RWPE2 (cell line): ENCODE measurements around the gene SPATC1L.
"Not testable (repeated sequence)": the region's sequence is repeated elsewhere in the genome, so short reads cannot be mapped to it uniquely, and the experiment has no call there.

ENCODE experiments used
- ATAC-seq: fragments of 200-7000 bp; cut with Tn5 transposase; 3 replicates; pipeline ENCODE4 v1.9.1; 2021; ENCODE audit warnings: low read depth
- DNase-seq: peaks from one replicate; pipeline ENCODE4 v3.0.0-alpha.2; 2020; ENCODE audit warnings: low spot score
- H3K27ac ChIP-seq: fragments of 450-650 bp; 2 replicates; pipeline ENCODE4 v1.5.1; 2017; ENCODE audit warnings: mild to moderate bottlenecking; ENCODE audit not compliant: poor library complexity, severe bottlenecking
- H3K27me3 ChIP-seq: fragments of 250-450 bp; sonication (Bioruptor Pico); 2 replicates; pipeline ENCODE4 v1.5.1; 2021; ENCODE audit warnings: mild to moderate bottlenecking, moderate library complexity; ENCODE audit not compliant: insufficient read depth, poor library complexity, severe bottlenecking
- H3K36me3 ChIP-seq: fragments of 250-450 bp; sonication (Bioruptor Pico); 2 replicates; pipeline ENCODE4 v1.5.1; 2020; ENCODE audit warnings: low read depth, mild to moderate bottlenecking, moderate library complexity
- H3K4me1 ChIP-seq: fragments of 250-450 bp; sonication (Bioruptor Pico); 2 replicates; pipeline ENCODE4 v1.5.1; 2021; ENCODE audit warnings: mild to moderate bottlenecking, moderate library complexity; ENCODE audit not compliant: insufficient read depth, poor library complexity, severe bottlenecking
- H3K4me3 ChIP-seq: fragments of 250-450 bp; sonication (Bioruptor Pico); 2 replicates; pipeline ENCODE4 v1.5.1; 2021; ENCODE audit warnings: mild to moderate bottlenecking, moderate library complexity; ENCODE audit not compliant: severe bottlenecking
- H3K9me3 ChIP-seq: fragments of 250-450 bp; sonication (Bioruptor Pico); 2 replicates; pipeline ENCODE4 v1.5.1; 2021; ENCODE audit warnings: mild to moderate bottlenecking, moderate library complexity; ENCODE audit not compliant: severe bottlenecking
- CTCF ChIP-seq: fragments of 450-650 bp; IDR thresholded peaks from one replicate; pipeline ENCODE4 v1.5.1; 2017; ENCODE audit warnings: mild to moderate bottlenecking, moderate library complexity; ENCODE audit not compliant: poor library complexity, severe bottlenecking

The SPATC1L gene

GRCh38 chr21:46144464-46145070 lies 39.7 kb downstream of the SPATC1L start:
- ATAC-seq (no peak), DNase-seq (no peak)
- Histone ChIP-seq H3K9me3 (no peaks in the 10 kb centered on the region), H3K27me3 (no peaks in the 10 kb centered on the region), H3K4me1 (peaks cover 3% of the 10 kb centered on the region), H3K36me3 (no peaks in the 10 kb centered on the region), H3K27ac (no peak overlapping the region), H3K4me3 (no peak overlapping the region)
- TF ChIP-seq CTCF, result no peak

GRCh38 chr21:46142582-46143473 lies 41.4 kb downstream of the SPATC1L start:
- H3K27me3 ChIP-seq, result no peaks in the 10 kb centered on the region
- no peak overlapping the region for H3K4me3 ChIP-seq
- H3K36me3 ChIP-seq, result no peaks in the 10 kb centered on the region
- no peak for TF ChIP-seq CTCF
- no peaks in the 10 kb centered on the region for H3K9me3 ChIP-seq
- ATAC-seq (no peak), DNase-seq (no peak)
- H3K27ac ChIP-seq, result no peak overlapping the region
- H3K4me1 ChIP-seq, result peaks cover 3% of the 10 kb centered on the region

GRCh38 chr21:46141767-46142581 lies 42.3 kb downstream of the SPATC1L start:
- Histone ChIP-seq H3K9me3 (no peaks in the 10 kb centered on the region), H3K4me3 (no peak overlapping the region), H3K36me3 (no peaks in the 10 kb centered on the region), H3K27me3 (no peaks in the 10 kb centered on the region), H3K27ac (no peak overlapping the region), H3K4me1 (peaks cover 3% of the 10 kb centered on the region)
- ATAC-seq (no peak), DNase-seq (no peak)
- no peak for TF ChIP-seq CTCF

- not testable (repeated sequence) for H3K4me3 ChIP-seq, H3K27ac ChIP-seq, DNase-seq, H3K27me3 ChIP-seq, ATAC-seq, H3K36me3 ChIP-seq, H3K9me3 ChIP-seq, H3K4me1 ChIP-seq
These were observed 43.8 kb downstream of the SPATC1L start for GRCh38 chr21:46140352-46141003.

GRCh38 chr21:46139686-46140085 lies 44.6 kb downstream of the SPATC1L start:
- H3K4me3 ChIP-seq, result no peak overlapping the region
- H3K4me1 ChIP-seq, result peaks cover 3% of the 10 kb centered on the region
- no peaks in the 10 kb centered on the region for H3K9me3 ChIP-seq
- TF ChIP-seq CTCF, result no peak
- no peak for ATAC-seq
- no peak overlapping the region for H3K27ac ChIP-seq
- no peaks in the 10 kb centered on the region for H3K27me3 ChIP-seq
- H3K36me3 ChIP-seq, result no peaks in the 10 kb centered on the region
- no peak for DNase-seq
